AG04450 (cell line): ENCODE data around the gene MTCL3.
A peak's percentile ranks its signal among the peaks of the same experiment; 100 is the strongest.

Source experiments
- CTCF ChIA-PET: fragments of 300-600, 350-600 bp; formaldehyde crosslinking; extraction: SDS; loops from one replicate; lab custom pipeline; 2022; ENCODE audit warnings: antibody characterized with exemption, inconsistent platforms; lab: Charles Lee
- POLR2A ChIA-PET: fragments of 350-600 bp; formaldehyde crosslinking; extraction: SDS; loops from one replicate; lab custom pipeline; 2021; ENCODE audit warnings: antibody characterized with exemption, inconsistent platforms; lab: Yijun Ruan, JAX
- DNase-seq: peaks from one replicate; pipeline ENCODE4 v3.0.0-alpha.2; 2011; ENCODE audit warnings: low read depth, low spot score
- H3K27ac ChIP-seq: one replicate; pipeline ENCODE4 v1.5.1; 2012; ENCODE audit warnings: low read depth, low read length, control low read depth
- H3K27me3 ChIP-seq: one replicate; pipeline ENCODE4 v1.6.0; 2012; ENCODE audit warnings: low read length; ENCODE audit not compliant: control insufficient read depth, insufficient read depth
- H3K4me3 ChIP-seq: 2 replicates; pipeline ENCODE4 v1.5.1; 2011; ENCODE audit warnings: mild to moderate bottlenecking, low read depth, low read length, control low read depth
- H3K9me3 ChIP-seq: 2 replicates; pipeline ENCODE4 v1.5.1; 2012; ENCODE audit warnings: low read length; ENCODE audit not compliant: control insufficient read depth, insufficient read depth
- TF ChIP-seq, protein P1 (sequence below): IDR thresholded peaks from 2 replicates; pipeline ENCODE4 v1.5.1; 2011; ENCODE audit warnings: low read depth, low read length, control low read depth, inconsistent platforms

Gene MTCL3

DNA sequence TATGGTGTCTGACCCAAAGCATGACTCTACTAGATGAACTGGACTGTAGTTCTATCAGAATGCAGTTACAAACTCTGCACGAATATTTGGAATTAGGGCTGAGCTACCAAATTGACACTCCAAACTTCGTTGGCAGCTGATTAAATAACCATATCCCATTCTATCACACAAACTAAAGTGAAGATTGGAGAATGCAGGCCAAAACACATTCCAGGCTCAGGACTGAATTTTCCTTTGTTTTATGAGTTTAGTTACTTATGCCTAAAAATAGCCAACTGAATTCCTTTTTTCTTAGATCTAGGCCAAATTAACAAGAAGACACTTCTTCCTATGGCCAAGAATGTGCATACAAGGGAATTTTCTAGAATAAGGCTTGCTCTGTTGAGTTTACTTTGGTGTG, 50.2 kb downstream of the MTCL3 start:
- no peaks in the 10 kb centered on the region for H3K27me3 ChIP-seq
- H3K27ac ChIP-seq: no peak overlapping the region
- TF ChIP-seq, protein P1, sequence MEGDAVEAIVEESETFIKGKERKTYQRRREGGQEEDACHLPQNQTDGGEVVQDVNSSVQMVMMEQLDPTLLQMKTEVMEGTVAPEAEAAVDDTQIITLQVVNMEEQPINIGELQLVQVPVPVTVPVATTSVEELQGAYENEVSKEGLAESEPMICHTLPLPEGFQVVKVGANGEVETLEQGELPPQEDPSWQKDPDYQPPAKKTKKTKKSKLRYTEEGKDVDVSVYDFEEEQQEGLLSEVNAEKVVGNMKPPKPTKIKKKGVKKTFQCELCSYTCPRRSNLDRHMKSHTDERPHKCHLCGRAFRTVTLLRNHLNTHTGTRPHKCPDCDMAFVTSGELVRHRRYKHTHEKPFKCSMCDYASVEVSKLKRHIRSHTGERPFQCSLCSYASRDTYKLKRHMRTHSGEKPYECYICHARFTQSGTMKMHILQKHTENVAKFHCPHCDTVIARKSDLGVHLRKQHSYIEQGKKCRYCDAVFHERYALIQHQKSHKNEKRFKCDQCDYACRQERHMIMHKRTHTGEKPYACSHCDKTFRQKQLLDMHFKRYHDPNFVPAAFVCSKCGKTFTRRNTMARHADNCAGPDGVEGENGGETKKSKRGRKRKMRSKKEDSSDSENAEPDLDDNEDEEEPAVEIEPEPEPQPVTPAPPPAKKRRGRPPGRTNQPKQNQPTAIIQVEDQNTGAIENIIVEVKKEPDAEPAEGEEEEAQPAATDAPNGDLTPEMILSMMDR: no peak
- DNase-seq: no peak
- no peaks in the 10 kb centered on the region for H3K9me3 ChIP-seq
- ChIA-PET CTCF (interaction anchor here (0.8 to 3.7 kb wide), 2 partner anchors 47 to 71 kb away, joined by 4 to 21 read pairs; no protein-coding TSS in a partner anchor), POLR2A (no interaction called here)
- no peak overlapping the region for H3K4me3 ChIP-seq

GRCh38 chr6:127466416-127466815, 52.7 kb downstream of the MTCL3 start:
- Histone ChIP-seq H3K27me3 (no peaks in the 10 kb centered on the region), H3K27ac (no peak overlapping the region), H3K9me3 (no peaks in the 10 kb centered on the region), H3K4me3 (no peak overlapping the region)
- ChIA-PET CTCF (interaction anchor here (0.7 to 4.0 kb wide), 14 partner anchors 10 to 1436 kb away, joined by 3 to 75 read pairs (median 5); no protein-coding TSS in a partner anchor), POLR2A (interaction anchor here (0.7 kb wide), 1 partner anchor 27 kb away, joined by 3 read pairs; no protein-coding TSS in a partner anchor)
- TF ChIP-seq, protein P1: no peak
- no peak for DNase-seq

GRCh38 chr6:127464881-127465459, 54.2 kb downstream of the MTCL3 start:
- POLR2A ChIA-PET: interaction anchor here (0.6 to 1.7 kb wide), 2 partner anchors 51 to 199 kb away, joined by 3 to 7 read pairs; no protein-coding TSS in a partner anchor
- Histone ChIP-seq H3K4me3 (no peak overlapping the region), H3K27me3 (no peaks in the 10 kb centered on the region), H3K9me3 (no peaks in the 10 kb centered on the region), H3K27ac (no peak overlapping the region)
- no peak for DNase-seq
- TF ChIP-seq, protein P1: peak; percentile 98
- CTCF ChIA-PET: interaction anchor here (0.9 to 4.0 kb wide), 10 partner anchors 45 to 163 kb away, joined by 3 to 75 read pairs (median 5); partner anchors contain the start of gene MTCL3

GRCh38 chr6:127464161-127464880, 54.8 kb downstream of the MTCL3 start:
- H3K9me3 ChIP-seq: no peaks in the 10 kb centered on the region
- DNase-seq: peak; percentile 55
- H3K27ac ChIP-seq: peak overlapping the region; percentile 40
- CTCF ChIA-PET: interaction anchor here (0.6 to 4.0 kb wide), 10 partner anchors 17 to 177 kb away, joined by 3 to 75 read pairs (median 5); partner anchors contain the start of gene MTCL3
- POLR2A ChIA-PET: interaction anchor here (0.6 to 1.7 kb wide), 3 partner anchors 51 to 198 kb away, joined by 3 to 7 read pairs (median 5); no protein-coding TSS in a partner anchor
- TF ChIP-seq, protein P1: no peak
- no peak overlapping the region for H3K4me3 ChIP-seq
- H3K27me3 ChIP-seq: no peaks in the 10 kb centered on the region
